DLD1 (cell line): Measurements from ENCODE around the gene GABBR1.
"Not testable (repeated sequence)": the region's sequence is repeated elsewhere in the genome, so short reads cannot be mapped to it uniquely, and the experiment has no call there.

Experiments used
- in situ Hi-C: cut with HindIII; loops from 2 replicates; pipeline ENCODE4 v1.10.0; 2017; ENCODE audit warnings: low sequenced_read_pairs

The GABBR1 gene

GRCh38 chr6:29632789-29633533, at the start of gene GABBR1:
TSS of gene GABBR1 (minus strand) at chr6:29633183. CDS start at chr6:29632385, 798 bp downstream.
- in situ Hi-C loops, result no loop called here

- in situ Hi-C loops, result no loop called here
Observed at GRCh38 chr6:29681811-29682210, 48.8 kb upstream of the GABBR1 start.

- in situ Hi-C loops, result no loop called here
Observed at GRCh38 chr6:29680904-29681303, 47.9 kb upstream of the GABBR1 start, which contains the start of gene ZFP57. TSS of gene ZFP57 (minus strand) at chr6:29681152. CDS start at chr6:29677003, 4,149 bp downstream.

- in situ Hi-C loops, result no loop called here
Observed at GRCh38 chr6:29680416-29680815, 47.4 kb upstream of the GABBR1 start.

GRCh38 chr6:29679962-29680361, 47.0 kb upstream of the GABBR1 start:
- in situ Hi-C loops, result no loop called here

GRCh38 chr6:29678114-29678513, 45.1 kb upstream of the GABBR1 start:
- in situ Hi-C loops, result no loop called here

- in situ Hi-C loops, result no loop called here
Observed at GRCh38 chr6:29676981-29677601, 44.1 kb upstream of the GABBR1 start.

- in situ Hi-C loops, result no loop called here
Observed at GRCh38 chr6:29675561-29675960, 42.6 kb upstream of the GABBR1 start.

GRCh38 chr6:29674008-29674407, 41.0 kb upstream of the GABBR1 start:
- in situ Hi-C loops, result no loop called here

- in situ Hi-C loops, result no loop called here
Observed at GRCh38 chr6:29673161-29673560, 40.2 kb upstream of the GABBR1 start.

- in situ Hi-C loops, result not testable (repeated sequence)
Observed at GRCh38 chr6:29672116-29672515, 39.1 kb upstream of the GABBR1 start.

GRCh38 chr6:29671026-29671425, 38.0 kb upstream of the GABBR1 start:
- in situ Hi-C loops, result no loop called here

GRCh38 chr6:29667158-29667557, 34.2 kb upstream of the GABBR1 start:
- in situ Hi-C loops, result no loop called here

- in situ Hi-C loops, result no loop called here
Observed at GRCh38 chr6:29666826-29667130, 33.8 kb upstream of the GABBR1 start.

GRCh38 chr6:29665942-29666825, 33.2 kb upstream of the GABBR1 start:
- in situ Hi-C loops, result no loop called here

GRCh38 chr6:29663300-29664042, 30.5 kb upstream of the GABBR1 start:
- in situ Hi-C loops, result no loop called here

- in situ Hi-C loops, result not testable (repeated sequence)
Observed at GRCh38 chr6:29661502-29662141, 28.6 kb upstream of the GABBR1 start.

GRCh38 chr6:29661071-29661470, 28.1 kb upstream of the GABBR1 start:
- in situ Hi-C loops, result no loop called here

- in situ Hi-C loops, result no loop called here
Observed at GRCh38 chr6:29656798-29657197, 23.8 kb upstream of the GABBR1 start, which contains the start of gene MOG. TSS of gene MOG (plus strand) at chr6:29657092. CDS start at chr6:29657210, 118 bp downstream.

- in situ Hi-C loops, result no loop called here
Observed at GRCh38 chr6:29656157-29656556, 23.2 kb upstream of the GABBR1 start.
